SKM-1 (cell line): ENCODE measurements around the gene EEF1AKMT3.
"Not testable (repeated sequence)": the region's sequence is repeated elsewhere in the genome, so short reads cannot be mapped to it uniquely, and the experiment has no call there.

ENCODE experiments used
- DNase-seq: peaks from one replicate; lab custom pipeline; 2025; ENCODE audit not compliant: unreplicated experiment; lab: John Stamatoyannopoulos, UW

The EEF1AKMT3 gene

GRCh38 chr12:57764662-57765002 lies 7.8 kb upstream of the EEF1AKMT3 start:
- no peak for DNase-seq

- no peak for DNase-seq
Measured at GRCh38 chr12:57765003-57765697, 7.3 kb upstream of the EEF1AKMT3 start.

GRCh38 chr12:57765698-57766463 lies 6.5 kb upstream of the EEF1AKMT3 start:
- DNase-seq = no peak

- no peak for DNase-seq
Measured at GRCh38 chr12:57766464-57767304, 5.7 kb upstream of the EEF1AKMT3 start, which contains the start of gene CYP27B1. TSS of gene CYP27B1 (minus strand) at chr12:57767078. CDS start at chr12:57767041, 37 bp downstream.

GRCh38 chr12:57767305-57767698 lies 5.1 kb upstream of the EEF1AKMT3 start:
- DNase-seq = no peak

DNA sequence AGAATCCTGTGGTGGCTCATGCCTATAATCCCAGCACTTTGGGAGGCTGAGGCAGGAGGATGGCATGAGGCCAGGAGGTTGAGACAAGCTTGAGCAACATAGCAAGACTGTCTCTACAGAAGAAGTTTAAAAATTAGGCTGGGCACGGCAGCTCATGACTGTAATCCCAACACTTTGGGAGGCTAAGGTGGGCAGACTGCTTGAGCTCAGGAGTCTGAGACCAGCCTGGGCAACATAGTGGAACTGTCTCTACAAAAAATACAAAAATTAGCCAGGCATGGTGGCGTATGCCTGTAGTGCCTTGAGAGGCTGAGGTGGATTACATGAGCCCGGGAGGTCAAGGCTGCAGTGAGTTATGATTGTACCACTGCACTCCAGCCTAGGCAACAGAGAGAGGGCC lies 4.5 kb upstream of the EEF1AKMT3 start:
- DNase-seq = no peak

DNA sequence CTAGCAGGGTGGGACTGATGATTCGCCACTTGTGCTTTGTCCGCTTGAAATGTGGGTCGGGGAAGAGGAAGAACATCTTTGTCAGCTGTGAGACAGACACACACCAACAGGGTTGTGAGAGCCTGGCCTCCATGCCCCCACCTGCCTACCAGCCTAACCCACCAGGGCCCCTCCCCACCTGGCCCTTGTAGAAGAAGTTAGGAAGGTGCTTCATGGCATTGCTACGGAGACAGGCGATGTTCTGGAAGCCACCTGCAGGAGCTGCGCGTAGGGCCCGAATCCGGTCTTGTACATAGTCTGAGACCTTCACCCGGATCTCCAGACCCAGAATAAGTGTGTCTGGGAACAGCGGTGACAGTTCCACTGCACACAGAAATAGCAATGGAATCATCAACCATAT lies 2.8 kb upstream of the EEF1AKMT3 start:
- DNase-seq = no peak

GRCh38 chr12:57770734-57771133 lies 1.7 kb upstream of the EEF1AKMT3 start:
- DNase-seq = no peak

- peak; percentile 53 for DNase-seq
Measured at GRCh38 chr12:57771236-57771872, 1.1 kb upstream of the EEF1AKMT3 start.

GRCh38 chr12:57771873-57772428 lies 463 bp upstream of the EEF1AKMT3 start, which contains the start of gene METTL1:
TSS of gene METTL1 (minus strand) at chr12:57772105. CDS start at chr12:57772083, 22 bp downstream.
- peak; percentile 79 for DNase-seq

GRCh38 chr12:57774634-57775033 lies 2.2 kb downstream of the EEF1AKMT3 start:
- DNase-seq = not testable (repeated sequence)

GRCh38 chr12:57775044-57775443 lies 2.6 kb downstream of the EEF1AKMT3 start:
- no peak for DNase-seq

GRCh38 chr12:57775563-57776246 lies 3.3 kb downstream of the EEF1AKMT3 start:
- peak; percentile 57 for DNase-seq

GRCh38 chr12:57776247-57776587 lies 3.8 kb downstream of the EEF1AKMT3 start:
- DNase-seq = no peak

DNA sequence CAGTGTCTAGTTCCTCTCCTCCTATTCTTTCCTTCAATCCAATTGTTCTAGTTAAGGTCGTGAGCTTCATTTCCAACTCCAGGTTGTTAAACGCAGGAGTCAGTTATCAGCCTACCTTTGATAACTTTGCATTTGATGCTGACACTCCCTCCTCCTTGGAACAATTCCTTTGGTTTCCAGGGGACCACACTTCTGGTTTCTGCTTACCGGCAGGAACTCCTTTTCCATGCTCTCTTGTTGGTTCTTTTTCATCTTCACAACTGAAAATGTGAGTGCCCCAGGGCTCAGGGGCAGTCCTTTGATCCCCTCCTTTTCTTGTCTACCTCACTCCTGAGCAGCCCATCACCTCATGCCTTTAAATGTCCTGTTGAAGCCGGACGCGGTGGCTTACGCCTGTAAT lies 5.0 kb downstream of the EEF1AKMT3 start:
- no peak for DNase-seq

DNA sequence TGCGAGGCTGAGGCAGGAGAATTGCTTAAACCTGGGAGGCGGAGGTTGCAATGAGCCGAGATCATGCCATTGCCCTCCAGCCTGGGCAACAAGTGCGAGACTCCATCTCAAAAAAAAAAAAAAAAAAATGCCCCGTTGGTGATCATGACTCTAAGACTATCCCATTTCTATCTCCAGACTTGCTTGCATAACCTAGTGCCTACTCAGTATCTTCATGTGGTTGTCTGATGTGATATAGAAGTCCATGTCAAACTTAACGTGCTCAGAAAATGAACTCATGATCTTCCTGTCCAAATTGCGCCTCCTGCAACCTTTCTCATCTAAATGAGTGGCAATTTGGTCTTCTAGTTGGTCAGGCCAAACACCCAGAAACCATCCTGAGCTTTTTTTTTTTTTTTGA lies 5.5 kb downstream of the EEF1AKMT3 start:
- no peak for DNase-seq

DNA sequence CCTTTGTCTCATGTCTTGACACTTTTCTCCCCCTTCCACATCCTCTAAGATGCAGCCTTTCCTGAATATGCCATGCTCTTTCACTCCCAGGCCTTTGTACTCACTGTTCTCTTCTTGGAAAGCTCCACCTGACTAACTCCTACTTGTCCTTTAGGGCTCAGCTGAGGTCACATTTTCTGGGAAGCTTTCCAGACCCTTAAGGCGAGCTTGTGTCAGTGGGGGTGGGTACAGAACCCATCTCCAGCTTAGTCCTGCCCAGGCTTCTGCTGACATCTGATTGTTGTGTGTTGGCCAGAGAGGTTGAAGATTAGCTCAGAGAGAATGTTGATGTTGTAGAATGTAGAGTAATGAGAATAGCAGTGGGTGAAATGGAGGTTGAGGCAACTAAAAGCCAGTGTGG lies 7.3 kb downstream of the EEF1AKMT3 start:
- no peak for DNase-seq

- no peak for DNase-seq
Measured at GRCh38 chr12:57780284-57780897, 8.0 kb downstream of the EEF1AKMT3 start.

GRCh38 chr12:57781244-57781643 lies 8.8 kb downstream of the EEF1AKMT3 start:
- no peak for DNase-seq

- no peak for DNase-seq
Measured at GRCh38 chr12:57781801-57782200, 9.4 kb downstream of the EEF1AKMT3 start.
